GM12891 (cell line): ENCODE data around the gene TSC22D3.

Source experiments
- PAX5 ChIP-seq: IDR thresholded peaks from 2 replicates; pipeline ENCODE4 v1.6.1; 2011; ENCODE audit warnings: low read length, moderate library complexity, mild to moderate bottlenecking; ENCODE audit not compliant: insufficient read depth, severe bottlenecking
- POLR2AphosphoS5 ChIP-seq: IDR thresholded peaks from 2 replicates; pipeline ENCODE4 v1.6.1; 2011; ENCODE audit warnings: low read depth, low read length, control low read depth
- TAF1 ChIP-seq: IDR thresholded peaks from 2 replicates; pipeline ENCODE4 v1.6.1; 2011; ENCODE audit warnings: low read depth, low read length, control low read depth

- TF ChIP-seq PAX5 (no peak), TAF1 (no peak), POLR2AphosphoS5 (no peak)
Measured at GRCh38 chrX:107780525-107780924, 4.9 kb upstream of the TSC22D3 start.
